ENCODE measurements around the gene BCL7A.
A peak's percentile ranks its signal among the peaks of the same experiment; 100 is the strongest.

Gene BCL7A

GRCh38 chr12:122086641-122087285, 65.1 kb downstream of the BCL7A start:
- Histone ChIP-seq H3K36me3 (ENCODE audit: control insufficient read depth, insufficient read depth, low read length) (no peaks in the 10 kb centered on the region), H3K27me3 (ENCODE audit: control insufficient read depth, insufficient read depth, low read length) (no peaks in the 10 kb centered on the region), H3K9me3 (ENCODE audit: control insufficient read depth, low read length) (no peaks in the 10 kb centered on the region), H3K4me3 (ENCODE audit: low read depth, low read length) (no peak overlapping the region), H2AFZ (no peak overlapping the region), H3K4me1 (peaks cover 34% of the 10 kb centered on the region), H3K79me2 (peaks cover 54% of the 10 kb centered on the region), H3K4me2 (ENCODE audit: low read length) (no peak overlapping the region), H3K9ac (no peak overlapping the region), H3K27ac (no peak overlapping the region)
- TF ChIP-seq CTCF (IDR thresholded peaks at IDR 0.05) = no peak

GRCh38 chr12:122087431-122088178, 65.9 kb downstream of the BCL7A start:
- H2AFZ ChIP-seq = no peak overlapping the region
- H3K4me2 ChIP-seq (ENCODE audit: low read length) = no peak overlapping the region
- H3K27me3 ChIP-seq (ENCODE audit: control insufficient read depth, insufficient read depth, low read length) = no peaks in the 10 kb centered on the region
- peaks cover 55% of the 10 kb centered on the region for H3K79me2 ChIP-seq
- H3K9ac ChIP-seq = no peak overlapping the region
- H3K9me3 ChIP-seq (ENCODE audit: control insufficient read depth, low read length) = no peaks in the 10 kb centered on the region
- H3K4me1 ChIP-seq = peaks cover 34% of the 10 kb centered on the region
- H3K36me3 ChIP-seq (ENCODE audit: control insufficient read depth, insufficient read depth, low read length) = no peaks in the 10 kb centered on the region
- H3K27ac ChIP-seq = peak overlapping the region; percentile 55
- no peak overlapping the region for H3K4me3 ChIP-seq (ENCODE audit: low read depth, low read length)
- no peak for TF ChIP-seq CTCF (IDR thresholded peaks at IDR 0.05)

GRCh38 chr12:122088179-122088810, 66.6 kb downstream of the BCL7A start:
- Histone ChIP-seq H3K79me2 (peaks cover 57% of the 10 kb centered on the region), H3K27ac (peak overlapping the region; percentile 55), H3K27me3 (ENCODE audit: control insufficient read depth, insufficient read depth, low read length) (no peaks in the 10 kb centered on the region), H2AFZ (peak overlapping the region; percentile 14), H3K9me3 (ENCODE audit: control insufficient read depth, low read length) (no peaks in the 10 kb centered on the region), H3K4me1 (peaks cover 34% of the 10 kb centered on the region), H3K4me3 (ENCODE audit: low read depth, low read length) (no peak overlapping the region), H3K36me3 (ENCODE audit: control insufficient read depth, insufficient read depth, low read length) (no peaks in the 10 kb centered on the region), H3K4me2 (ENCODE audit: low read length) (no peak overlapping the region), H3K9ac (no peak overlapping the region)
- no peak for TF ChIP-seq CTCF (IDR thresholded peaks at IDR 0.05)

GRCh38 chr12:122089077-122089476, 67.4 kb downstream of the BCL7A start:
- Histone ChIP-seq H3K27ac (no peak overlapping the region), H3K4me1 (peaks cover 34% of the 10 kb centered on the region), H3K4me2 (ENCODE audit: low read length) (no peak overlapping the region), H3K36me3 (ENCODE audit: control insufficient read depth, insufficient read depth, low read length) (no peaks in the 10 kb centered on the region), H3K9ac (no peak overlapping the region), H3K9me3 (ENCODE audit: control insufficient read depth, low read length) (no peaks in the 10 kb centered on the region), H3K4me3 (ENCODE audit: low read depth, low read length) (no peak overlapping the region), H3K27me3 (ENCODE audit: control insufficient read depth, insufficient read depth, low read length) (no peaks in the 10 kb centered on the region), H3K79me2 (peaks cover 58% of the 10 kb centered on the region), H2AFZ (no peak overlapping the region)
- no peak for TF ChIP-seq CTCF (IDR thresholded peaks at IDR 0.05)
